Neural crest cell (in vitro differentiated cells): ENCODE results near the gene ABLIM2. TPM values are rescaled to one million over a fixed set of nuclear protein-coding genes. Genes with fewer than 3 reads are reported as not detected.

Experiments
- DNase-seq: peaks from one replicate; pipeline ENCODE4 v3.0.0; 2021; ENCODE audit warnings: low read depth, mixed read lengths, low spot score
- H3K27ac Mint-ChIP-seq: one replicate; pipeline ENCODE4 v1.8.0; 2021; ENCODE audit warnings: mild to moderate bottlenecking, mixed read lengths; ENCODE audit not compliant: unreplicated experiment
- H3K27me3 Mint-ChIP-seq: 2 replicates; pipeline ENCODE4 v1.8.0; 2021; ENCODE audit warnings: low read depth, mild to moderate bottlenecking, mixed read lengths
- H3K36me3 Mint-ChIP-seq: 2 replicates; pipeline ENCODE4 v1.8.0; 2021; ENCODE audit warnings: low read depth, mild to moderate bottlenecking, mixed read lengths
- H3K4me1 Mint-ChIP-seq: 2 replicates; pipeline ENCODE4 v1.8.0; 2021; ENCODE audit warnings: mixed read lengths
- H3K4me3 Mint-ChIP-seq: one replicate; pipeline ENCODE4 v1.8.0; 2021; ENCODE audit warnings: mild to moderate bottlenecking, mixed read lengths
- H3K9me3 Mint-ChIP-seq: 2 replicates; pipeline ENCODE4 v1.8.0; 2021; ENCODE audit warnings: mixed read lengths
- CTCF ChIP-seq: fragments of 200-600 bp; sonication (generic); conservative IDR thresholded peaks from 2 replicates; pipeline ENCODE4 v1.5.0; 2021; ENCODE audit warnings: antibody characterized with exemption, mild to moderate bottlenecking
- total RNA-seq: library from RNA; stranded (reverse); gene quantifications from 2 replicates; pipeline ENCODE4 v1.2.1, GENCODE V29; 2021

Gene ABLIM2
- total RNA-seq, 1 donor from 2014 or later = 3.8 TPM

- TF ChIP-seq CTCF = no peak
- Mint-ChIP-seq H3K36me3 (no peaks in the 10 kb centered on the region), H3K27ac (no peak overlapping the region), H3K9me3 (no peaks in the 10 kb centered on the region), H3K27me3 (no peaks in the 10 kb centered on the region), H3K4me3 (no peak overlapping the region), H3K4me1 (peaks cover 39% of the 10 kb centered on the region)
- no peak for DNase-seq
These were observed 76.0 kb downstream of the ABLIM2 start for GRCh38 chr4:8082517-8083055.

GRCh38 chr4:8081621-8082516 is 76.7 kb downstream of the ABLIM2 start:
- H3K4me1 Mint-ChIP-seq = peaks cover 37% of the 10 kb centered on the region
- no peaks in the 10 kb centered on the region for H3K9me3 Mint-ChIP-seq

GRCh38 chr4:8081171-8081570 is 77.4 kb downstream of the ABLIM2 start:
- H3K4me3 Mint-ChIP-seq = no peak overlapping the region
- no peak for DNase-seq

More at GRCh38 chr4:8081621-8082516, 76.7 kb downstream of the ABLIM2 start:
- H3K27me3 Mint-ChIP-seq = no peaks in the 10 kb centered on the region
- H3K36me3 Mint-ChIP-seq = no peaks in the 10 kb centered on the region
- no peak overlapping the region for H3K27ac Mint-ChIP-seq
- no peak overlapping the region for H3K4me3 Mint-ChIP-seq
- no peak for DNase-seq
- TF ChIP-seq CTCF = no peak

GRCh38 chr4:8080754-8081065 is 77.9 kb downstream of the ABLIM2 start:
- no peak overlapping the region for H3K27ac Mint-ChIP-seq
- no peaks in the 10 kb centered on the region for H3K9me3 Mint-ChIP-seq
- H3K4me3 Mint-ChIP-seq = no peak overlapping the region
- no peak for TF ChIP-seq CTCF
- H3K36me3 Mint-ChIP-seq = no peaks in the 10 kb centered on the region
- peaks cover 33% of the 10 kb centered on the region for H3K4me1 Mint-ChIP-seq
- no peaks in the 10 kb centered on the region for H3K27me3 Mint-ChIP-seq
- no peak for DNase-seq

More at GRCh38 chr4:8081171-8081570, 77.4 kb downstream of the ABLIM2 start:
- no peak for TF ChIP-seq CTCF
- H3K27ac Mint-ChIP-seq = no peak overlapping the region
- H3K27me3 Mint-ChIP-seq = no peaks in the 10 kb centered on the region
- H3K36me3 Mint-ChIP-seq = no peaks in the 10 kb centered on the region
- H3K9me3 Mint-ChIP-seq = no peaks in the 10 kb centered on the region
- H3K4me1 Mint-ChIP-seq = peaks cover 33% of the 10 kb centered on the region

- no peaks in the 10 kb centered on the region for H3K36me3 Mint-ChIP-seq
- no peak for DNase-seq
- peak overlapping the region; percentile 19 for H3K4me3 Mint-ChIP-seq
- no peak overlapping the region for H3K27ac Mint-ChIP-seq
- peaks cover 33% of the 10 kb centered on the region for H3K4me1 Mint-ChIP-seq
- H3K27me3 Mint-ChIP-seq = no peaks in the 10 kb centered on the region
- TF ChIP-seq CTCF = no peak
- H3K9me3 Mint-ChIP-seq = no peaks in the 10 kb centered on the region
These were observed 78.5 kb downstream of the ABLIM2 start for GRCh38 chr4:8079916-8080753.
